ENCODE measurements around the gene MYORG.
"Not testable (repeated sequence)": the region's sequence is repeated elsewhere in the genome, so short reads cannot be mapped to it uniquely, and the experiment has no call there.

- TF ChIP-seq CTCF, POLR2A (IDR thresholded peaks at IDR 0.05): not testable (repeated sequence)
Observed at GRCh38 chr9:34352957-34353356, 23.7 kb downstream of the MYORG start.

Data from right lobe of liver (tissue), 4 donors.